ENCODE data around the gene MAK. TPM values are rescaled to one million over a fixed set of nuclear protein-coding genes. Genes with fewer than 3 reads are reported as not detected.

Gene MAK
- total and polyA plus RNA-seq, 2 of the 13 experiments (the other 11 are each of a cell fraction or from before 2014, with no cell fraction given): 0.04 TPM; not detected in 1

DNA sequence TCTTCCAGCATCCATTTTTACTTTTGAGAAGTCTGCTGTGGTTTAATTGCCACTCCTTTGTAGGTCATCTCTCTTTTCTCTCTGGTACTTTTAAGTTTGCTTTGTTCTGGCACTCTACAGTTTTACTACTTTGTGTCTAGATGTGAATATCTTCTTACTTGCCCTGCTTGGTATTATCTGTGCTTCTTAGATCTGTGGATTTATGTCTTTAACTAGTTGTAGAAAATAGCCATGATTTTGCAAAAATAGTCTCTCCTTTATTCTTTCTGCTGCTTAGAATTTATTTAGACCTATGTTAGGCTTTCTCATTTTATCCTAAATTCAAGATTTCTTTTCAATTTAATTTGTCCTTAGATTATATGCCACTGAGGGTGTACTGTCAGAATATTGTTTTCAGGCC, 5.2 kb upstream of the MAK start:
- no TSS peak for BruUV-seq (replicated peaks)
- DNase-seq (ENCODE audit: low spot score): no peak
- Histone ChIP-seq H3K36me3 (replicated peaks in 1 of 2; ENCODE audit: control insufficient read depth in 1 of 2, insufficient read depth in 2 of 2, low read length in 2 of 2) (no peaks in the 10 kb centered on the region), H3K9me3 (ENCODE audit: low read length) (no peaks in the 10 kb centered on the region), H3K27me3 (ENCODE audit: control insufficient read depth in 1 of 2, insufficient read depth in 2 of 2, low read length in 2 of 2) (peaks cover 0 to 11% of the 10 kb centered on the region in 2 experiments; a peak in 1 of 5 replicates), H3K79me2 (ENCODE audit: insufficient read depth, low read length) (no peaks in the 10 kb centered on the region), H3K27ac (ENCODE audit: extremely low read length, insufficient read depth, low read length) (no peak overlapping the region), H3K4me2 (ENCODE audit: low read depth, low read length) (no peak overlapping the region), H2AFZ (ENCODE audit: low read length) (no peak overlapping the region), H3K4me3 (replicated peaks in 1 of 3; ENCODE audit: insufficient read depth in 1 of 3, low read depth in 2 of 3, low read length in 3 of 3) (no peak overlapping the region), H4K20me1 (ENCODE audit: insufficient read depth, low read length) (no peaks in the 10 kb centered on the region), H3K4me1 (ENCODE audit: insufficient read depth, low read length) (peaks cover 6% of the 10 kb centered on the region), H3K9ac (ENCODE audit: insufficient read depth, low read depth, low read length) (no peak overlapping the region)
- intact Hi-C loops (cut with micrococcal nuclease; ENCODE audit: unreplicated experiment) (no loop called here), in situ Hi-C loops (cut with HindIII; ENCODE audit: extremely low pct_ligation_motif_present, low pct_unique_long_range_greater_than_20kb) (no loop called here)
- no peak for ATAC-seq
- POLR2A ChIA-PET: no interaction called here
- FAIRE-seq: no peak
- CTCF ChIA-PET (ENCODE audit: low intra/inter-chr PET ratio, low total read pairs): no interaction called here
- TF ChIP-seq ZNF20 (CRISPR knock-in tag; IDR thresholded peaks at IDR 0.05): no peak
- TF ChIP-seq GTF2F1 (IDR thresholded peaks at IDR 0.05; ENCODE audit: low read length): no peak
- no peak for TF ChIP-seq CEBPZ (IDR thresholded peaks at IDR 0.05; ENCODE audit: low read length)
- no peak for TF ChIP-seq SRY (CRISPR knock-in tag; IDR thresholded peaks at IDR 0.05)
- no peak for TF ChIP-seq ZNF558 (CRISPR knock-in tag; IDR thresholded peaks at IDR 0.05; ENCODE audit: borderline replicate concordance)
- no peak for TF ChIP-seq ZFP41 (CRISPR knock-in tag; IDR thresholded peaks at IDR 0.05; ENCODE audit: borderline replicate concordance)
- TF ChIP-seq ZNF142 (CRISPR knock-in tag; IDR thresholded peaks at IDR 0.05): no peak
- no peak for TF ChIP-seq ARNTL (CRISPR knock-in tag; IDR thresholded peaks at IDR 0.05)
- no peak for TF ChIP-seq NFYC (CRISPR knock-in tag; IDR thresholded peaks at IDR 0.05)
- no peak for TF ChIP-seq ZNF652 (CRISPR knock-in tag; IDR thresholded peaks at IDR 0.05; ENCODE audit: borderline replicate concordance, low read depth)
- no peak for TF ChIP-seq GATA4 (IDR thresholded peaks at IDR 0.05; ENCODE audit: borderline replicate concordance, low read depth)
- no peak for TF ChIP-seq ZNF331 (CRISPR knock-in tag; IDR thresholded peaks at IDR 0.05)
- TF ChIP-seq ZBTB7B (CRISPR knock-in tag; IDR thresholded peaks at IDR 0.05): no peak
- TF ChIP-seq POLR2AphosphoS2 (IDR thresholded peaks at IDR 0.05; ENCODE audit: low read depth, low read length): no peak
